Loucy (cell line): Measurements from ENCODE around the gene WDR4.

Experiments used
- CTCF ChIP-seq: fragments of 200-600 bp; sonication (generic); conservative IDR thresholded peaks from 2 replicates; pipeline ENCODE4 v1.5.1; 2014; ENCODE audit warnings: mild to moderate bottlenecking, antibody characterized with exemption, low read length
- EZH2phosphoT487 ChIP-seq: fragments of 200-600 bp; IDR thresholded peaks from 2 replicates; pipeline ENCODE4 v1.6.1; 2018; ENCODE audit warnings: antibody characterized with exemption, mild to moderate bottlenecking, moderate library complexity, borderline replicate concordance

- TF ChIP-seq CTCF (no peak), EZH2phosphoT487 (no peak)
These were observed 70.2 kb downstream of the WDR4 start for GRCh38 chr21:42809171-42809570.
